CD4-positive, alpha-beta T cell treated with Interleukin-17A for 1 hour (primary cell): ENCODE measurements around the gene HNRNPDL.
"Not testable (repeated sequence)": the region's sequence is repeated elsewhere in the genome, so short reads cannot be mapped to it uniquely, and the experiment has no call there.

Experiments used
- DNase-seq: peaks from one replicate; pipeline ENCODE4 v3.0.0-alpha.2; 2020

The HNRNPDL gene

GRCh38 chr4:82431831-82432230, 1.6 kb upstream of the HNRNPDL start:
- DNase-seq: no peak

DNA sequence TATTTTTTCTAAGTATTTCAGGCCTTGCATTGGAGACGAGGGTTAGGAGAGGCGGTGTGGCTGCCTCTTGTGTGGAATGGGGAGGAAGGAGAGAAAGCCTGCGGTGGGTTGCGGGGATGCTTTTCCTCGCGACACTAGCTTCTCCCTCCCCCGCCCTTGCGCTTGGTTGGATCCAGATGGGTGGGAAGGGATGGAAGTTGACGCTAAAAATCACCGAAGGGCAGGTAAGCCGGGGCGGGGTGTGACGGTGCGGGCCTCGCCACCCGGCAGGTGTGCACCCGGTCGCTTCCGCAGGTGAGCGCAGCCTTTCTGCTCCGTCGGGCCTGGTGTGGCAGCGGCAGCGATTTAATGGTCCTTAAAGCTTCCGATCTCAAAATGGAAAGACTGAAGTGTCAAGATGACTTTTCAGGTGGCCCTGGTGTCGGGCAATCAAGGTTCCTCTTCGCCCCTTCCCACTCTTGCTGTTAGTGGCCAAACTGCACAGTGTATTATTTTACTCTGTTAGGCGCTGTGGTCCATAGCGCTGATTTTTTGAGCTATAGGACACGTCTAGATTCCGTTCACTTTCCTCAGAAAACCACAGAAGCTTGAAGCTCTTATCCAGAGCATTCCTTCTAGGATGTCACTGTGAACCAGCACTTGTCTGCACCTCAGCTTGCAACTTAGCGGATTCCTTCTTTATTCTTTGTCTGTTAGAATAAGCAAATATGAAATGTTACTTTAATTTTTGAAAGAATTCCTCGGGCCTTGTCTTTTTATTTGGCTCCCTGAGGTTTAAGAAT, 893 bp upstream of the HNRNPDL start:
- peak; percentile 51 for DNase-seq

GRCh38 chr4:82429728-82430192, 502 bp downstream of the HNRNPDL start:
- peak; percentile 79 for DNase-seq

DNA sequence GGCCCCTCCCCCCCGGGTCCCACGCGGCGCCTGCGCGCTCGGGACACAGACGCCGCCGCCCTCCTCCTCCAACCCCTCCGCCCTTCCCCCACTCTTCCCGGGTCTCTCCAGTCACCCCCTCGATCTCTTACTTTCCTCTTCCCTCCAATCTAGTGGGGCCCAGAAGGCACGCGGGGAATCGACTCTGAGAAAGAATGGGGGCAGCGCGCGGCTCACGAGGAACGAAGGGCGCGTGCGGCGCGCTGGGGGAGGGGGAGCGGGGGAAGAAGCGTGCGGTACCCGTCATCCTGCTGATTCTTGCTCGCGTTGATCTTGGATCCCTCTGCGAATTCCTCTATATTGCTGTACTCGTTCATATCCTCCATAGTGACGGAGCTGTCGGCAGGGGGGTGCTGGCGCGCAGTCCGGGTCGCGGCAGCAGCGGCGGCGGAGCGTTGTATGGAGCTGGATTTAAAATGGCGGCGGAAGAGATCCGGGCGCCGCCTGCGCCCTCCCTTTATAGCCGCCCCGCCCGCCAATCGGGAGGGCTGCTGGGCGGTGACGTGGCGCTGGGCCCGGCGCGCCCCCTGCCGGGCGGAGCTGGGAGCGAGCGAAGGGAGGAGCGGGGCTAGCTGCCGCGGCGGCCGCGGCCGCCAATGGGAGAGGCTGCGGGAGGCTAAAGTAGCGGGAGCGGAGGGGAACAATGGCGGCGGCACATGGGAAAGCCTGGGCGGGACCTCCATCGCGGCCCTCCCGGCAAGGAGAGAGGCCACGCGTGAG, 1.1 kb downstream of the HNRNPDL start:
- DNase-seq: peak; percentile 95

- DNase-seq: no peak
Measured at GRCh38 chr4:82428526-82428968, 1.7 kb downstream of the HNRNPDL start.

DNA sequence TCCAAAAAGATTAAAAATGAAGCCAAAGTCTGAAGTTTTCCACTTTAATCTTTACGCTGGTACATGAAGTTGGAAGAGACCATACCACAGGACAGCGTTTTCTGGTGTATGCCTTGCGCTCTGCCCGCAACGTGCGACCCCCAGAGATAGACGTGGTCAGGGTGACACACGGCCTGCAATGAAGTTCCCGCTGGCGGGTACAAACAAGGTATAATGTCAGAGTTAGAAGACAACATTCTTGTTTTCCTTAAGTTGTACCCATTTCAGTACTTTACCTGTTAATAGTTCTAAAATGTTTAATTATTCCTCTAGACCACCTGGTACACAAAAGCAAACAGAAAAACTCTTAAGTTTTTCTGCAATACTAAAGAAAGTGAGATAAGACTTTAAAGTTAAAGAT, 4.8 kb downstream of the HNRNPDL start:
- DNase-seq: no peak

GRCh38 chr4:82423245-82424054, 6.8 kb downstream of the HNRNPDL start:
- DNase-seq: no peak

DNA sequence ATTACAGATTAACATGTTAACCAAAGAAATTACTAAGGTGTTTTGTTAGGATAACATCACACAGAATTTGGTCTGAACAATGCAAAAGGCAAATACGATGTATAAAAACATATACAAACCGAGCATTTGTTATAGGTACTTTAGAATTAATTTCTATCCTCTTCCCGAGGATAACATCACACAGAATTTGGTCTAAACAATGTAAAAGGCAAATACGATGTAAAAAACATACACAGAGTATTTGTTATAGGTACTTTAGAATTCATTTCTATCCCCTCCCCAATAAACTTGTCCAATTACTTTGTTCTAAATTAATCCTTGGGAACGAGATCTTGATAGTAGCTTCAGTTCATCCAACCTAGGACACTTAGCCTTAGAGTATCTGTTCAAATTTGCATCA, 7.6 kb downstream of the HNRNPDL start:
- DNase-seq: no peak

- DNase-seq: no peak
Measured at GRCh38 chr4:82421796-82422560, 8.3 kb downstream of the HNRNPDL start.

DNA sequence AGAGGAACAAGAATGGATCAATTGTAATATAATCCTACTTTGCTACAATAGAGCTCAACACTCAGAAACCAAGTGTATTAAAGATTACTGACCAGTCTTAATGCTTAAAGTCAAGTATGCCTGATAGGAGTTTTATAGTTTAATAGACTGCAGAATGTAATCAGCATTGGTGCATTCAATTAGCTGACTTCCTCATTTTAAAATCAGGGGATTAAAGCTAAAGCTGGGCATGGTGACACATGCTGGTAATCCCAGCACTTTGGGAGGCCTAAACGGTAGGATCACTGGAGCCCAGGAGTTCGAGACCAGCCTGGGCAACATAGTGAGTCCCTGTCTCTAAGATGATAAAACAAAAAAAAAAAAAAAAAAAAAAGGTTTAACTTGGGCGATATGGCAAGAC, 10.8 kb downstream of the HNRNPDL start:
- no peak for DNase-seq

GRCh38 chr4:82415922-82416365, 14.3 kb downstream of the HNRNPDL start:
- DNase-seq: no peak

GRCh38 chr4:82415061-82415460, 15.2 kb downstream of the HNRNPDL start:
- not testable (repeated sequence) for DNase-seq

GRCh38 chr4:82403725-82404124, 26.5 kb downstream of the HNRNPDL start:
- DNase-seq: no peak

GRCh38 chr4:82402196-82402775, 28.0 kb downstream of the HNRNPDL start:
- DNase-seq: no peak

GRCh38 chr4:82401600-82401999, 28.7 kb downstream of the HNRNPDL start:
- DNase-seq: no peak

- DNase-seq: no peak
Measured at GRCh38 chr4:82398263-82398662, 32.0 kb downstream of the HNRNPDL start.

DNA sequence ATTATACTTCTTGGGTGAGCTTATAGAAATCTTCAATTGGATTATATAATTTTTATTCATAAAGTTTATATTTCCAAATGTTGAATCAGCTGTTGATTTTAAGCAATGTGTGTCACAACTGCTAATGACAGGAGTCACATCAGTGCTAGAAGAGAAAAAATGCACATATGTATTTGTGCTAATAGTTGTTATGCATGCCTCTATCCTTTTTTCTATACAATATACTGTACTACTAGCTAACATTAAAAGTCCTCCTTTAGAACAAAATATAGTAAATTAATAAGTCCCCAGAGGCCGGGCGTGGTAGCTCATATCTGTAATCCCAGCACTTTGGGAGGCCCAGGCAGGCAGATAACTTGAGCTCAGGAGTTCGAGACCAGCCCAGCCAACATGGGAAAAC, 32.7 kb downstream of the HNRNPDL start:
- no peak for DNase-seq

DNA sequence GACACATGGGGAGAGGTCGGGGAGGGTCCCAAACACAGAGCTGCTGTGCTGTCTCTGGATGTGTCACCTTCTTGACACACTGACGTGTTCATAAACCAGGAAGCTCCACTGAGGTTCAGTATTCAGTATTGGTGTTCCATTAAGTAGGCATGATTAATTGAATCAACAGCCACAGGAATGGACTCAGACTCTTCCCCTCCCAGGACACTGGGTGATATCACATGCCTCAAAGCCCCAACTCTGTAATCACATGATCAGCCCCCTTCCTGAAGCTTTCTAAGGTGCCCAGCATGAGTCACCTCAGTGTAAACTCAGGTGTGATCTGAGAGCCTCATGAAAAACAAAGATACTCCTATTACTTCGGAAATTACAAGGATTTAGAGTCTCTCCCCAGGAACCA, 35.4 kb downstream of the HNRNPDL start:
- no peak for DNase-seq

DNA sequence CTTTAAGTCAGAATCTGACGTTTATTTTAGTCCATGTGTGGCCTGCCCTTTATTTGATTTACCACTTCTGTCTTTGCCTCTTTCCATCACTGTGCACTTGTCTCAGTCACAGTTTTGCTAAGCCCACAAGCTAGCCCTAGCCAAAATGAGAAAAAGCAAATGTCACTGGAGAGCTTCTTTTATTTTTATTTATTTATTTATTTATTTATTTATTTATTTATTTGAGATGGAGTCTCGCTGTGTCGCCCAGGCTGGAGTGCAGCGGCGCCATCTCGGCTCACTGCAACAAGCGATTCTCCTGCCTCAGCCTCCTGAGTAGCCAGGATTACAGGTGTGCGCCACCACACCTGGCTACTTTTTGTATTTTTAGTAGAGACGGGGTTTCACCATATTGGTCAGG, 40.2 kb downstream of the HNRNPDL start:
- DNase-seq: not testable (repeated sequence)

DNA sequence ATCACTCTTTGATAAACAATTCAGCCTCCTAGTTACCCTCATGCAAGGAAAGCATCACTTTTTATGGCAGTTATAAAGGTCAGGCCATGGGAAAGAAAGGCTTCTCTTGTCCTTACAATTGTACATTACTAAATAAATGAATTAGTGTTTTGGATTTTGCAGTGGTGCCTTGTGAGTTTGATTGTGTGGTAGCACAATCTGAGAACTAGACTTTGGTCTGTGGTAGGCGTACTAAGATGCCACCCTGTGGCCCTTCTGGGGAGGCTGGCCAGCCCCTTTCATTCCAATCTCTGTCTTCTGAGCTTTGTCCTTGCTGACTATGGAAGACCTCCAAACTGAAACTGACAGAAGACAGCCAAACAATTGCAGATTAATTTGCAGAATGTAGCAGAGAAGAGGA, 41.9 kb downstream of the HNRNPDL start:
- DNase-seq: no peak

DNA sequence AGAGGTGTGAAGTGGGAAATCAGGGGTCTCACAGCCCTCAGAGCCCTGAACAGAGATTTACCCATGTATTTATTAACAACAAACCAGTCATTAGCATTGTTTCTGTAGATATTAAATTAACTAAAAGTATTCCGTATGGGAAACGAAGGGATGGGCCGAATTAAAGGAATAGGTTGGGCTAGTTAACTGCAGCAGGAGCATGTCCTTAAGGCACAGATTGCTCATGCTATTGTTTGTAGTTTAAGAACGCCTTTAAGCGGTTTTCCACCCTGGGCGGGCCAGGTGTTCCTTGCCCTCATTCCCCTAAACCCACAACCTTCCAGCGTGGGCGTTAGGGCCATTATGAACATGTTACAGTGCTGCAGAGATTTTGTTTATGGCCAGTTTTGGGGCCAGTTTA, 44.0 kb downstream of the HNRNPDL start:
- not testable (repeated sequence) for DNase-seq

DNA sequence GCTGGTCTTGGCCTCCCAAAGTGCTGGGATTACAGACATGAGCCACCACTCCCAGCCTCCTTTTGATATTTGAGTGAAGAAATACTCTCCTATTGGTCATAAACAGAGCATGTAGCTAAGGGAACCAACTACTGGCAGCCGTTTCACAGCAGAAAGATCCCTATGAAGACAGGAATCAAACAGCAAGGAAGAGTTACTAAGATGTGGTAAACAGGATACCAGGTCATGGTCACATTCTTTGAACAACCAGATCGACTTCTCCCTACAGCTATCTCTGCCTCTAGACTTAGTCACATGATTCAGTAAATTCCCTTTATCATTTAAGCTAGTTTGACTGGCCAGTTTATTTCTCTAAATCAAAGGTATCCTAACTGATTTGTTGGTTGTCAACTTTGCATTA, 47.5 kb downstream of the HNRNPDL start:
- DNase-seq: no peak
